Measurements from ENCODE around the gene NRAS.

The NRAS gene

DNA sequence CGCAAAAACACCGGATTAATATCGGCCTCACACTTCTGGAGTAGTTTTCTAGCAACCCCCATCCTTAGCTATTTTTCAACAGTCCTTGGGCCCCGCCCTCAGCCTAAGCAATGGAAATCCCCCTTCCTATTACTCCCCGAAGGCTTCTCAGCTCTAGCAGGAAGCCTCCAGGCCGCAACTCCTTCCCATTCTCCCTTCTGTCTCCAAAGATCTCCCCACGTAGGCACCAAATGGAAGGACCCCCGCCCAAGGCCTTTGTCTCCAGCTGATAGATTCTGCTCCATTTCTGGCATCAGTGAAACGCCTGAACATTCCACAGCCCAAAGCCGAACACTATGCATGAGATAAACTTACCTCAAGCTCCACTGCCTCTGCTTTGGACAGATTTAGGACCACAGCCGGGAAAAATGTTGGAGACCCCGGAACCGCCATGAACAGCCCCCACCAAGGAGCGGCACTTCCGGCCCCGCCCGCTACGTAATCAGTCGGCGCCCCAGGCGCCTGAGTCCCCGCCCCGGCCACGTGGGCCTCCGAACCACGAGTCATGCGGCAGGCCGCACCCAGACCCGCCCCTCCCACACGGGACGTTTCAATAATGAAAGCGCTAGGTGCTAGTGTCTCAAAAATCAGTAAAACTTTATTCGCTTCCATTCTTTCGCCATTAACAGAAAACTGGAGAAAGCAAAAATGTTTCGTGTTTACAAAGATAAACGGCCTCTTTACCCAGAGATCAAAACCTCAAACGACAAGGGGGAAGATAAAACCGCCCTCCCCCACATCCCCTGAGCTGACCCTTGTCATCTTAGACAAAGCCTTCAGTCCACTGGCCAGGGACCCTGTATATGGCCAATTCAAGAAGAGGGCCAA lies at the start of gene NRAS:
Gene NRAS (minus strand): TSS at position 468 of the 867 bp plus-strand sequence. CDS start 611 bp downstream, outside the sequence.
- peak; percentile 93 to 97 for DNase-seq
- intact Hi-C loops (cut with DNase I; ENCODE audit: low total_unique reads) = no loop called here
- no peak for TF ChIP-seq CTCF (IDR thresholded peaks at IDR 0.05)
- H3K4me1 ChIP-seq = peaks cover 0 to 30% (median 6%) of the 10 kb centered on the region in 4 donors
- H3K27me3 ChIP-seq = no peaks in the 10 kb centered on the region
- H3K4me3 ChIP-seq = peak within 1 kb of the TSS; percentile 89
- H3K9me3 ChIP-seq = no peaks in the 10 kb centered on the region
- peak within 1 kb of the TSS; percentile 90 to 94 for H3K27ac ChIP-seq
- peaks cover 63 to 65% (median 64%) of the 10 kb centered on the region in 3 donors for H3K36me3 ChIP-seq

DNA sequence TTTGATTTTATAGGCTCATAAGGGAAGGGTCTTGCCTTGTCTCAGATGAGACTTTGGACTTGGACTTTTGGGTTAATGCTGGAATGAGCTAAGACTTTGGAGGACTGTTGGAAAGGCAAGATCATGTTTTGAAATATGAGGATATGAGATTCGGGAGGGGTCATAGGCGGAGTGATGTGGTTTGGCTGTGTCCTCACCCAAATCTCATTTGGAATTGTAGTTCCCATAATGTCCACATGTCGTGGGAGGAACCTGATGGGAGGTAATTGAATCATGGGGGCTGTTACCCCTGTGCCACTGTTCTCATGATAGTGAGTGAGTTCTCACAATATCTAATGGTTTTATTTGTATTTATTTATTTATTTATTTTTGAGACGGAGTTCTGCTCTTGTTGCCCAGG lies 48.1 kb upstream of the NRAS start:
- DNase-seq = no peak
- intact Hi-C loops (cut with DNase I; ENCODE audit: low total_unique reads) = no loop called here

GRCh38 chr1:114758256-114758832 lies 41.8 kb upstream of the NRAS start:
- Histone ChIP-seq H3K27ac (peak overlapping the region; percentile 100), H3K9me3 (no peaks in the 10 kb centered on the region)
- intact Hi-C loops (cut with DNase I; ENCODE audit: low total_unique reads) = no loop called here

More for the DNA sequence above, 48.1 kb upstream of the NRAS start:
- Histone ChIP-seq H3K9me3 (no peaks in the 10 kb centered on the region), H3K27me3 (no peaks in the 10 kb centered on the region), H3K4me1 (no peaks in the 10 kb centered on the region), H3K36me3 (peaks cover 0 to 11% (median under 1%) of the 10 kb centered on the region in 3 donors), H3K27ac (no peak overlapping the region), H3K4me3 (no peak overlapping the region)
- no peak for TF ChIP-seq CTCF (IDR thresholded peaks at IDR 0.05)

GRCh38 chr1:114757455-114758255 lies 41.1 kb upstream of the NRAS start, which contains the start of gene CSDE1:
Gene CSDE1 (minus strand): TSS chr1:114757984. CDS start chr1:114739890, 18,094 bp downstream.
- Histone ChIP-seq H3K27ac (peak within 1 kb of the TSS; percentile 100), H3K36me3 (no peaks in the 10 kb centered on the region), H3K27me3 (no peaks in the 10 kb centered on the region), H3K9me3 (no peaks in the 10 kb centered on the region), H3K4me3 (peak within 1 kb of the TSS; percentile 92 to 97), H3K4me1 (peaks cover 0 to 44% (median 31%) of the 10 kb centered on the region in 4 donors)
- intact Hi-C loops (cut with DNase I; ENCODE audit: low total_unique reads) = no loop called here
- DNase-seq = peak; percentile 97 to 98
- TF ChIP-seq CTCF (IDR thresholded peaks at IDR 0.05) = no peak

More at GRCh38 chr1:114758256-114758832, 41.8 kb upstream of the NRAS start:
- no peaks in the 10 kb centered on the region for H3K36me3 ChIP-seq
- H3K4me3 ChIP-seq = peak overlapping the region; percentile 92 to 97
- DNase-seq = no peak
- H3K27me3 ChIP-seq = no peaks in the 10 kb centered on the region
- H3K4me1 ChIP-seq = peaks cover 0 to 37% (median 29%) of the 10 kb centered on the region in 4 donors
- TF ChIP-seq CTCF (IDR thresholded peaks at IDR 0.05) = peak in 1 of 2 experiments; percentile 29

- Histone ChIP-seq H3K4me3 (peak overlapping the region; percentile 92 to 97), H3K36me3 (no peaks in the 10 kb centered on the region), H3K27ac (peak overlapping the region; percentile 100), H3K4me1 (peaks cover 0 to 51% (median 38%) of the 10 kb centered on the region in 4 donors), H3K27me3 (no peaks in the 10 kb centered on the region), H3K9me3 (no peaks in the 10 kb centered on the region)
- intact Hi-C loops (cut with DNase I; ENCODE audit: low total_unique reads) = no loop called here
- no peak for TF ChIP-seq CTCF (IDR thresholded peaks at IDR 0.05)
- peak; percentile 60 to 67 for DNase-seq
These were observed 40.4 kb upstream of the NRAS start for GRCh38 chr1:114756949-114757454.
